Measurements from ENCODE around the gene LPA. TPM values are rescaled to one million over a fixed set of nuclear protein-coding genes. Genes with fewer than 3 reads are reported as not detected.
"Not testable (repeated sequence)": the region's sequence is repeated elsewhere in the genome, so short reads cannot be mapped to it uniquely, and the experiment has no call there.

The LPA gene
- not detected in 2 replicates for total RNA-seq (2014; rRNA removed; shearing (Covaris generic))

GRCh38 chr6:160664198-160664597, at the start of gene LPA:
TSS of gene LPA (minus strand) at chr6:160664275. CDS start at chr6:160664214, 61 bp downstream.
- H3K27me3 ChIP-seq (replicated peaks); H3K27ac ChIP-seq; DNase-seq (ENCODE audit: low read depth in 1 of 2, low spot score in 2 of 2); H3K4me1 ChIP-seq (replicated peaks); H3K36me3 ChIP-seq; H3K9me3 ChIP-seq (replicated peaks); H3K4me3 ChIP-seq: not testable (repeated sequence)

GRCh38 chr6:160708993-160709392, 44.9 kb upstream of the LPA start:
- not testable (repeated sequence) for H3K27ac ChIP-seq; H3K27me3 ChIP-seq (replicated peaks); DNase-seq (ENCODE audit: low read depth in 1 of 2, low spot score in 2 of 2); H3K4me1 ChIP-seq (replicated peaks); H3K9me3 ChIP-seq (replicated peaks); H3K36me3 ChIP-seq; H3K4me3 ChIP-seq

- not testable (repeated sequence) for H3K9me3 ChIP-seq (replicated peaks); H3K27me3 ChIP-seq (replicated peaks); H3K27ac ChIP-seq; H3K4me1 ChIP-seq (replicated peaks); H3K4me3 ChIP-seq; H3K36me3 ChIP-seq; DNase-seq (ENCODE audit: low read depth in 1 of 2, low spot score in 2 of 2)
Measured at GRCh38 chr6:160704688-160705087, 40.6 kb upstream of the LPA start.

- H3K9me3 ChIP-seq (replicated peaks); H3K36me3 ChIP-seq; H3K4me1 ChIP-seq (replicated peaks); H3K4me3 ChIP-seq; DNase-seq (ENCODE audit: low read depth in 1 of 2, low spot score in 2 of 2); H3K27me3 ChIP-seq (replicated peaks); H3K27ac ChIP-seq: not testable (repeated sequence)
Measured at GRCh38 chr6:160701918-160702680, 38.0 kb upstream of the LPA start, which contains the start of gene PLG. TSS of gene PLG (plus strand) at chr6:160702244. CDS start at chr6:160702305, 61 bp downstream.

- H3K4me3 ChIP-seq: no peak overlapping the region
Measured at GRCh38 chr6:160697826-160698225, 33.8 kb upstream of the LPA start.

GRCh38 chr6:160696884-160697283, 32.8 kb upstream of the LPA start:
- H3K9me3 ChIP-seq (replicated peaks); DNase-seq (ENCODE audit: low read depth in 1 of 2, low spot score in 2 of 2): not testable (repeated sequence)

More at GRCh38 chr6:160697826-160698225, 33.8 kb upstream of the LPA start:
- H3K27ac ChIP-seq: no peak overlapping the region
- no peaks in the 10 kb centered on the region for H3K27me3 ChIP-seq (replicated peaks)
- H3K9me3 ChIP-seq (replicated peaks): no peaks in the 10 kb centered on the region
- DNase-seq (ENCODE audit: low read depth in 1 of 2, low spot score in 2 of 2): no peak
- no peaks in the 10 kb centered on the region for H3K4me1 ChIP-seq (replicated peaks)
- H3K36me3 ChIP-seq: no peaks in the 10 kb centered on the region

GRCh38 chr6:160695622-160696021, 31.5 kb upstream of the LPA start:
- H3K9me3 ChIP-seq (replicated peaks); H3K36me3 ChIP-seq; H3K27me3 ChIP-seq (replicated peaks); DNase-seq (ENCODE audit: low read depth in 1 of 2, low spot score in 2 of 2); H3K4me3 ChIP-seq; H3K4me1 ChIP-seq (replicated peaks); H3K27ac ChIP-seq: not testable (repeated sequence)

More at GRCh38 chr6:160696884-160697283, 32.8 kb upstream of the LPA start:
- not testable (repeated sequence) for H3K27ac ChIP-seq; H3K4me3 ChIP-seq; H3K4me1 ChIP-seq (replicated peaks); H3K36me3 ChIP-seq; H3K27me3 ChIP-seq (replicated peaks)

- not testable (repeated sequence) for DNase-seq (ENCODE audit: low read depth in 1 of 2, low spot score in 2 of 2); H3K27ac ChIP-seq; H3K4me3 ChIP-seq
Measured at GRCh38 chr6:160695025-160695424, 30.9 kb upstream of the LPA start.

GRCh38 chr6:160692369-160692959, 28.4 kb upstream of the LPA start:
- H3K27ac ChIP-seq: no peak overlapping the region
- no peak overlapping the region for H3K4me3 ChIP-seq
- DNase-seq (ENCODE audit: low read depth in 1 of 2, low spot score in 2 of 2): no peak
- no peaks in the 10 kb centered on the region for H3K4me1 ChIP-seq (replicated peaks)
- H3K36me3 ChIP-seq: no peaks in the 10 kb centered on the region
- no peaks in the 10 kb centered on the region for H3K27me3 ChIP-seq (replicated peaks)
- H3K9me3 ChIP-seq (replicated peaks): no peaks in the 10 kb centered on the region; the same call in 1 of the 2 replicates

More at GRCh38 chr6:160695025-160695424, 30.9 kb upstream of the LPA start:
- H3K4me1 ChIP-seq (replicated peaks); H3K36me3 ChIP-seq; H3K9me3 ChIP-seq (replicated peaks); H3K27me3 ChIP-seq (replicated peaks): not testable (repeated sequence)

GRCh38 chr6:160691617-160692016, 27.5 kb upstream of the LPA start:
- Histone ChIP-seq H3K9me3 (replicated peaks) (no peaks in the 10 kb centered on the region; the same call in 1 of the 2 replicates), H3K4me1 (replicated peaks) (no peaks in the 10 kb centered on the region), H3K27me3 (replicated peaks) (no peaks in the 10 kb centered on the region), H3K36me3 (no peaks in the 10 kb centered on the region), H3K4me3 (no peak overlapping the region), H3K27ac (no peak overlapping the region)
- DNase-seq (ENCODE audit: low read depth in 1 of 2, low spot score in 2 of 2): no peak

GRCh38 chr6:160690458-160690857, 26.4 kb upstream of the LPA start:
- DNase-seq (ENCODE audit: low read depth in 1 of 2, low spot score in 2 of 2): no peak
- Histone ChIP-seq H3K27ac (no peak overlapping the region), H3K9me3 (replicated peaks) (no peaks in the 10 kb centered on the region; the same call in 1 of the 2 replicates), H3K27me3 (replicated peaks) (no peaks in the 10 kb centered on the region), H3K4me1 (replicated peaks) (no peaks in the 10 kb centered on the region), H3K36me3 (no peaks in the 10 kb centered on the region), H3K4me3 (no peak overlapping the region)

- Histone ChIP-seq H3K9me3 (replicated peaks) (no peaks in the 10 kb centered on the region; the same call in 1 of the 2 replicates), H3K4me3 (no peak overlapping the region), H3K27me3 (replicated peaks) (no peaks in the 10 kb centered on the region), H3K36me3 (no peaks in the 10 kb centered on the region), H3K27ac (no peak overlapping the region), H3K4me1 (replicated peaks) (no peaks in the 10 kb centered on the region)
- no peak for DNase-seq (ENCODE audit: low read depth in 1 of 2, low spot score in 2 of 2)
Measured at GRCh38 chr6:160685762-160686450, 21.8 kb upstream of the LPA start.

- H3K4me1 ChIP-seq (replicated peaks); H3K27ac ChIP-seq; DNase-seq (ENCODE audit: low read depth in 1 of 2, low spot score in 2 of 2); H3K9me3 ChIP-seq (replicated peaks); H3K27me3 ChIP-seq (replicated peaks); H3K36me3 ChIP-seq; H3K4me3 ChIP-seq: not testable (repeated sequence)
Measured at GRCh38 chr6:160685101-160685761, 21.2 kb upstream of the LPA start.
